GM12878 (cell line): ENCODE measurements around the gene IFNK. TPM values are rescaled to one million over a fixed set of nuclear protein-coding genes. Genes with fewer than 3 reads are reported as not detected.
A peak's percentile ranks its signal among the peaks of the same experiment; 100 is the strongest.

Experiments
- ATAC-seq: fragments of 200-7000 bp; cut with Tn5 transposase; 3 replicates; pipeline ENCODE4 v1.9.1; 2020; ENCODE audit warnings: mild to moderate bottlenecking, moderate library complexity
- BruUV-seq: library from RNA; stranded (reverse); fragments of 400-500 nt; replicated peaks from 2 replicates; lab custom pipeline; 2021; lab: Mats Ljungman, UMichigan
- CTCF ChIA-PET: fragments of 300-600 bp; sonication (Branson Sonifier 250); formaldehyde crosslinking; extraction: SDS; loops from one replicate; lab custom pipeline; 2021; ENCODE audit warnings: inconsistent platforms; lab: Yijun Ruan, JAX
- POLR2A ChIA-PET: fragments of 350-600 bp; formaldehyde crosslinking; extraction: SDS; loops from one replicate; lab custom pipeline; 2021; ENCODE audit warnings: inconsistent platforms; lab: Charles Lee
- RAD21 ChIA-PET: fragments of 300-600 bp; sonication (Branson Sonifier 250); formaldehyde crosslinking; loops from one replicate; lab custom pipeline; 2023; ENCODE audit warnings: antibody characterized with exemption; ENCODE audit not compliant: unreplicated experiment; lab: Charles Lee
- SMC1A ChIA-PET: fragments of 300-600 bp; sonication (Branson Sonifier 250); formaldehyde crosslinking; loops from one replicate; lab custom pipeline; 2023; ENCODE audit not compliant: unreplicated experiment, uncharacterized antibody; lab: Charles Lee
- DNase-seq: peaks from one replicate; pipeline ENCODE4 v3.0.0-alpha.2; 2011; ENCODE audit warnings: low read depth, low spot score
- FAIRE-seq: peaks from 3 replicates; lab custom pipeline; 2011; peaks lifted over from hg19 to GRCh38; lab: Jason Lieb, UNC
- H2AFZ ChIP-seq: 2 replicates; pipeline ENCODE4 v1.6.0; 2011; ENCODE audit warnings: low read depth, low read length, control low read depth; ENCODE audit not compliant: control insufficient read depth
- H3K27ac ChIP-seq: 2 replicates; pipeline ENCODE4 v1.5.1; 2011; ENCODE audit warnings: control low read depth; ENCODE audit not compliant: control insufficient read depth, insufficient read depth
- H3K27me3 ChIP-seq, 2 experiments: replicated peaks in 1 of 2; 2 replicates each; pipeline versions ENCODE4 v1.6.0 to v1.6.1; 2011; ENCODE audit warnings: low read length in 1 of 2; ENCODE audit not compliant: control insufficient read depth in 2 of 2, insufficient read depth in 2 of 2
- H3K36me3 ChIP-seq, 2 experiments: 2 replicates each; pipeline ENCODE4 v1.5.1; 2011; ENCODE audit warnings: low read length in 1 of 2; ENCODE audit not compliant: control insufficient read depth in 2 of 2, insufficient read depth in 2 of 2
- H3K4me1 ChIP-seq: 2 replicates; pipeline ENCODE4 v1.6.1; 2011; ENCODE audit warnings: mild to moderate bottlenecking, low read length, moderate library complexity, mixed read lengths; ENCODE audit not compliant: control insufficient read depth, insufficient read depth
- H3K4me2 ChIP-seq: 2 replicates; pipeline ENCODE4 v1.6.0; 2011; ENCODE audit warnings: control low read depth; ENCODE audit not compliant: control insufficient read depth, insufficient read depth
- H3K4me3 ChIP-seq: fragments of 200-600 bp; sonication (generic); 2 replicates; pipeline ENCODE4 v1.5.1; 2016
- H3K79me2 ChIP-seq: 2 replicates; pipeline ENCODE4 v1.6.0; 2011; ENCODE audit warnings: low read length; ENCODE audit not compliant: control insufficient read depth, insufficient read depth
- H3K9ac ChIP-seq: 2 replicates; pipeline ENCODE4 v1.8.0; 2011; ENCODE audit warnings: low read length, control low read depth, mixed read lengths; ENCODE audit not compliant: control insufficient read depth, insufficient read depth
- H3K9me3 ChIP-seq: replicated peaks from 3 replicates; pipeline ENCODE4 v1.5.1; 2011; ENCODE audit warnings: mild to moderate bottlenecking, low read length; ENCODE audit not compliant: control insufficient read depth, insufficient read depth
- H4K20me1 ChIP-seq: 2 replicates; pipeline ENCODE4 v1.6.0; 2011; ENCODE audit not compliant: control insufficient read depth, insufficient read depth
- BCL11A ChIP-seq: IDR thresholded peaks from 2 replicates; pipeline ENCODE4 v1.6.1; 2011; ENCODE audit warnings: low read depth, low read length
- BMI1 ChIP-seq: fragments of 450-650 bp; IDR thresholded peaks from 2 replicates; pipeline ENCODE4 v1.6.1; 2016; ENCODE audit warnings: mild to moderate bottlenecking, moderate library complexity, borderline replicate concordance
- CBFB ChIP-seq: IDR thresholded peaks from 2 replicates; pipeline ENCODE4 v1.6.1; 2016; ENCODE audit warnings: antibody characterized with exemption, low read depth
- CHD1 ChIP-seq: IDR thresholded peaks from 2 replicates; pipeline ENCODE4 v1.6.1; 2012; ENCODE audit warnings: low read depth, low read length, improper control_type of control experiment
- FOS ChIP-seq: IDR thresholded peaks from 3 replicates; pipeline ENCODE4 v1.6.1; 2011; ENCODE audit warnings: borderline replicate concordance; ENCODE audit not compliant: insufficient read length; ENCODE audit errors: extremely low read depth
- HDGF ChIP-seq: fragments of 450-650 bp; IDR thresholded peaks from 2 replicates; pipeline ENCODE4 v1.6.1; 2016; ENCODE audit warnings: antibody characterized with exemption
- IKZF2 ChIP-seq, 2 experiments: fragments of 450-650 bp; IDR thresholded peaks; 2 replicates each; pipeline ENCODE4 v1.6.1; 2017; ENCODE audit warnings: mild to moderate bottlenecking in 2 of 2, moderate library complexity in 2 of 2
- MTA2 ChIP-seq: fragments of 450-650 bp; IDR thresholded peaks from 2 replicates; pipeline ENCODE4 v1.6.1; 2016; ENCODE audit warnings: low read depth, mild to moderate bottlenecking, moderate library complexity
- MTA3 ChIP-seq: IDR thresholded peaks from 2 replicates; pipeline ENCODE4 v1.6.1; 2012; ENCODE audit warnings: low read length, inconsistent platforms, borderline replicate concordance
- MYB ChIP-seq: fragments of 150-350 bp; IDR thresholded peaks from 2 replicates; pipeline ENCODE4 v1.6.1; 2014; ENCODE audit warnings: mild to moderate bottlenecking, low read depth, low read length, borderline replicate concordance
- PAX5 ChIP-seq: IDR thresholded peaks from 2 replicates; pipeline ENCODE4 v1.6.1; 2011; ENCODE audit warnings: low read depth, low read length, borderline replicate concordance
- PML ChIP-seq: IDR thresholded peaks from 2 replicates; pipeline ENCODE4 v1.6.1; 2012; ENCODE audit warnings: low read length, inconsistent platforms
- RBBP5 ChIP-seq: fragments of 200-600 bp; sonication (generic); conservative IDR thresholded peaks from 2 replicates; pipeline ENCODE4 v1.6.1; 2016
- RELB ChIP-seq: fragments of 450-650 bp; IDR thresholded peaks from 2 replicates; pipeline ENCODE4 v1.6.1; 2017; ENCODE audit warnings: low read depth, mild to moderate bottlenecking, moderate library complexity
- SIN3A ChIP-seq: IDR thresholded peaks from 2 replicates; pipeline ENCODE4 v1.6.1; 2012; ENCODE audit warnings: low read depth, low read length, improper control_type of control experiment
- STAT3 ChIP-seq: IDR thresholded peaks from 2 replicates; pipeline ENCODE4 v1.6.1; 2011; ENCODE audit warnings: low read depth, low read length, improper control_type of control experiment
- WRNIP1 ChIP-seq: IDR thresholded peaks from 2 replicates; pipeline ENCODE4 v1.6.1; 2011; ENCODE audit warnings: low read depth, low read length, improper control_type of control experiment, borderline replicate concordance
- WGBS: methylation state at CpG from one replicate; pipeline ENCODE4 v1.1.6; 2016; ENCODE audit warnings: low lambda C conversion rate; ENCODE audit not compliant: insufficient replicate concordance, insufficient coverage; ENCODE audit errors: missing lambda C conversion rate; 5-methylcytosine and 5-hydroxymethylcytosine counted together
- in situ Hi-C: fragments of 300-500 bp; cut with MboI; formaldehyde crosslinking; loops from 9 replicates; pipeline ENCODE4 v1.14.3; 2018; ENCODE audit warnings: mixed read lengths
- intact Hi-C: fragments of 100-400 bp; cut with micrococcal nuclease; formaldehyde crosslinking; loops from one replicate; pipeline ENCODE4 v1.14.2; 2022; ENCODE audit not compliant: unreplicated experiment
- polyA plus RNA-seq, 11 experiments: library from polyadenylated mRNA; depleted of rRNA in 4 of 11; unstranded in 6 of 11; stranded (reverse) in 5 of 11; fragments of >200 nt; fragmentation: Nextera tagmentation in 4 of 11; fragmentation: Illumina TruSeq in 1 of 11; extraction: Ambion mirVana in 4 of 11; extraction: Trizol in 1 of 11; gene quantifications; 1 replicate in 1 of 11; 2 replicates in 10 of 11; pipeline versions ENCODE4 v1.2.1 to v1.2.3, GENCODE V29; 2011 to 2016; ENCODE audit warnings: inconsistent platforms in 2 of 11, missing spikeins in 2 of 11, low read depth in 1 of 11
- total RNA-seq, 4 experiments: library from RNA; depleted of rRNA in 3 of 4; stranded (reverse); fragments of >200 nt in 3 of 4; fragmentation: Illumina TruSeq in 1 of 4; extraction: Trizol in 1 of 4; gene quantifications; 2 replicates each; pipeline versions ENCODE4 v1.2.1 to v1.2.3, GENCODE V29; 2013 to 2021
- TF ChIP-seq, protein P1 (sequence below): fragments of 450-650 bp; IDR thresholded peaks from 2 replicates; pipeline ENCODE4 v1.6.1; 2014; ENCODE audit warnings: mild to moderate bottlenecking

Gene IFNK
- total and polyA plus RNA-seq, 10 of the 15 experiments (the other 5 are each of a cell fraction or from before 2014, with no cell fraction given): 0.06 TPM; not detected in 9

DNA sequence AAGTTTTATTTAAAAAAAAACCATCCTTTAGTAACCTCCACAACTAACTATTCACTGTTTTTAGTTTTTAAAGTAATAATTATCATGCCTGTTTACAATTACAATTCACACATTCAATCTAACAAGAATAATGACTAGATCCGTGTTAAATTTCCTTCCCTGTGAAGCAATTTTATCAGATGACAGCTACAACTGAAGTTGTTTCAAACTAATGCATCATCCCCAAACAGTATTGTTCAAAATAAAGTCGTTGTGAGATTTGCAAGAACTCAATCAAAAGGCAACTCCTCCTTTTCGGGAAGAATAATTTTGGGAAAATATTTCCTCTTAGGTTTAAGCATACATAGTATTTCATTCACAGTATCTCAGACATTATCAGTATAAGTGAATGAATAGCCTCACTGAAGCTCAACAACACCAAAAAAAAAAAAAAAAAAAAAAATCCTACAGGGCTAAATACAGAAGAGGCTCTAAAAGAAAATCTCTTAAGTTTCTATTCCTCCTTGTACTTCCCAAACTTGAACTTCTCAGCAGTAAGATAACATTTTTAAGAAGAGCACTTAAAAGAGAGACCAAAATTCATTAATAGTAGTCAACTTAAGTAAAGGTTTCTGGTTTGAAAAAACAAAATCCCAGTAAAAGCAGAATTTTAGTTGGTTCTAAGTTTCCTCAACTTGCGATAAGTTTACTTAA is 39.8 kb downstream of the IFNK start:
- Histone ChIP-seq H3K4me2 (no peak overlapping the region), H3K4me3 (no peak overlapping the region), H2AFZ (no peak overlapping the region), H3K4me1 (peaks cover 10% of the 10 kb centered on the region; the same call in 1 of the 2 replicates), H3K9ac (no peak overlapping the region), H3K27ac (no peak overlapping the region), H3K27me3 (no peaks in the 10 kb centered on the region), H3K79me2 (no peaks in the 10 kb centered on the region), H4K20me1 (no peaks in the 10 kb centered on the region), H3K9me3 (no peaks in the 10 kb centered on the region), H3K36me3 (no peaks in the 10 kb centered on the region)
- no peak for TF ChIP-seq CBFB
- TF ChIP-seq STAT3: no peak
- TF ChIP-seq, protein P1, sequence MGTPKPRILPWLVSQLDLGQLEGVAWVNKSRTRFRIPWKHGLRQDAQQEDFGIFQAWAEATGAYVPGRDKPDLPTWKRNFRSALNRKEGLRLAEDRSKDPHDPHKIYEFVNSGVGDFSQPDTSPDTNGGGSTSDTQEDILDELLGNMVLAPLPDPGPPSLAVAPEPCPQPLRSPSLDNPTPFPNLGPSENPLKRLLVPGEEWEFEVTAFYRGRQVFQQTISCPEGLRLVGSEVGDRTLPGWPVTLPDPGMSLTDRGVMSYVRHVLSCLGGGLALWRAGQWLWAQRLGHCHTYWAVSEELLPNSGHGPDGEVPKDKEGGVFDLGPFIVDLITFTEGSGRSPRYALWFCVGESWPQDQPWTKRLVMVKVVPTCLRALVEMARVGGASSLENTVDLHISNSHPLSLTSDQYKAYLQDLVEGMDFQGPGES: no peak
- no peak for TF ChIP-seq WRNIP1
- no peak for TF ChIP-seq PAX5
- TF ChIP-seq SIN3A: no peak
- TF ChIP-seq PML: no peak
- TF ChIP-seq MTA2: no peak
- no peak for TF ChIP-seq FOS
- TF ChIP-seq IKZF2 (IDR thresholded peaks at IDR 0.05): no peak
- no peak for TF ChIP-seq MYB
- no peak for TF ChIP-seq RELB
- no peak for TF ChIP-seq RBBP5
- no peak for TF ChIP-seq BCL11A
- TF ChIP-seq BMI1: no peak
- no peak for TF ChIP-seq HDGF
- TF ChIP-seq CHD1: no peak
- TF ChIP-seq MTA3: no peak
- SMC1A ChIA-PET: interaction anchor here (0.6 to 5.5 kb wide), 4 partner anchors 11 to 225 kb away, joined by 3 to 40 read pairs (median 6); no protein-coding TSS in a partner anchor
- BruUV-seq: no TSS peak
- DNase-seq (no peak), FAIRE-seq (no peak), ATAC-seq (0 out of 3 replicates have a peak, but pooled peaks have one; percentile 27)
- in situ Hi-C loops (no loop called here), intact Hi-C loops (no loop called here)
- POLR2A ChIA-PET: interaction anchor here (0.8 to 1.3 kb wide), 3 partner anchors 9 to 46 kb away, joined by 3 to 5 read pairs (median 4); partner anchors contain the start of gene C9orf72
- WGBS: 57% methylated on average over 4 of the region's 4 CpGs
- CTCF ChIA-PET: interaction anchor here (1.0 to 3.2 kb wide), 3 partner anchors 15 to 231 kb away, joined by 3 to 13 read pairs (median 4); partner anchors contain the start of gene MOB3B
- RAD21 ChIA-PET: interaction anchor here (1.0 to 1.8 kb wide), 4 partner anchors 16 to 231 kb away, joined by 3 to 8 read pairs (median 4); no protein-coding TSS in a partner anchor
